ENCODE measurements around the gene RASSF3.

RASSF3 gene

DNA sequence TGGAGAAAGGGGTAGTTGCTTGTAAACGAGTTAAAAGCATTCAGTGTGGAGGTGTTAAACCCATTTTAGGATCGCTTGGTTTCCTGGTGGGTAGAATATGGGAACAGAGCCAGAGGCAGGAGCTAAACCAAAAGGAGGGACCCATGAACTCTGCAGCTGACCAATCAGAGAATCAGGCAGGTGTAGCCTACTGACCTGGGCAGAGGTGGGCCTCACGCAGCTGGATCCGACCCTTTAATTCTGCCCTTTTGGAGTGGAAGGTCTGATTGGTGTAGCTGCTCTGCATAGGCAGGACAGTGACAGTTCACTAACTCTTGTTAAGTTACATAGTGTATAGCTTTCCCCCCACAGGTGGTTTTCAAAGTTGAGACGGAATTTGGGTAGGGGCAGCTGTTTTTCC, 85.3 kb downstream of the RASSF3 start:
- no peak for DNase-seq

DNA sequence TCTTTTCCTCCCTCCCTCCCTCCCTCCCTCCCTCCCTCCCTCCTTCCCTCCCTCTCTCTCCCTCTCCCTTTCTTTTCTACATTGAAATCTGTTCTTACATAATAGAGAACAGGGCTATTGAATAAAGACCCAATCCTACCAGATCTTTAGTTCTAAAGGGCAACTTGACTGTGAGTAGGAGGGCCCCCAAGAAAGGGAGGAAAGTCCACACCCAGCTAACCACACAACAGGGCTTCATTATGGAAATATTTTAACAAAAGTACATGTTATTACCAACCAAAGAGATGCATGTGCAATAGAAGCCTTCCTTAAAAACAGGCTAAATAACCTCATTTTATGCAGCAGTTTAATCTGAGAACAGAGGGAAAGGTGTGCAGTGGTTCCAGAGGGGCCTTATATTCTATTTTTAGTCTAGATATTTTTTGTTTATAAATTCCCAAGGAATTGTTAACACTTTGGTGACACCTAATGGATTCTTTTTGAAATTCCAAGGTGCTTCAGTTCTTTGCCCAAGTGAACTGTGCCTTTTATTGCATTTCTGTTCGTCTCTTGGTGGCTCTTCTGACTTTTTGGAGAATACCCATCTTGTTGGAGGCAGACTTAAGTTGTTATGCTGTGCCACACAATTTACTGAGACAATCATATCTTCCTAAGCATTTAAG, 85.9 kb downstream of the RASSF3 start:
- no peak for DNase-seq

DNA sequence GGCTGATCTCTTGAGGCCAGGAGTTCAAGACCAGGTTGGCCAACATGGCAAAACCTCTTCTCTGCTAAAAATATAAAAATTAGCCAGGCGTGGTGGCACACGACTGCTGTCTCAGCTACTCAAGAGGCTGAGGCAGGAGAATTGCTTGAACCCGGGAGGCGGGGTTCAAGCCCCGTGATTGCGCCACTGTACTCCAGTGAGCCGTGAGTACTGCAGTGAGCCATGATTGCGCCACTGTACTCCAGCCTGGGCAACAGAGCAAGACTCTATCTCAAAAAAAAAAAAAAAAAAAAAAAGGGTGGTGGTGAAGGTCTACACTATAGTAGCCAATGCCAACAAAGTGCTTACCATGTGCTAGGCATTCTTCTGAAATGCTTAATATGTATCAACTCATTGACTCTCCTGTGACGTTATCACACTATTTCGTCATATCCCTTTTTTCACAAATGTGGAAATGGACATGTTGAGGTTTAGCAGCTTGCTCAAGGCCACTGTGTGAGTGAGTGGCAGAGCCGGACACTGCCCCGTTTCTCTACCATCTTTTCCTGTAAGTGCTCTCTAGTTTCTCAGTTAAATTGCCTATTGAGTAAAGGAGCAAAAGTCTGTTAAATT, 89.3 kb downstream of the RASSF3 start:
- DNase-seq, result no peak

DNA sequence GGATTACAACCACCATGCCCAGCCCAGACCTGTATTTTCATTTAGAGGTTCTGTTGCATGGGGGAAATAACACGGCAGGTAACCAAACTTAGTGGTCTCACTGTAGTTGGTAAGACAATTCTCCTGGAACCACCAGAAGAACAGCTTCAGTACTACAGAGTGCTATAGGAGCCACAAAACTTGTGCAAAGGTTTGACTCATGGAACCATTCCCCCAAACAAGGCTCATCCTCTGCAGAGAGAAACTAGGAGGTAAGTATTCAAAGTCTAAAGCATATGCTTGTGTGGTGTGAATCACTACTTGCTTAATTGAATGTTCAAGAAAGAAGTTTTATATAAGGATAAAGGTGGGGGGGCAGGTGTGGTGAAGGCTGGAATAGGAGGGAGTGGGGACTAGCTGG, 90.2 kb downstream of the RASSF3 start:
- no peak for DNase-seq

DNA sequence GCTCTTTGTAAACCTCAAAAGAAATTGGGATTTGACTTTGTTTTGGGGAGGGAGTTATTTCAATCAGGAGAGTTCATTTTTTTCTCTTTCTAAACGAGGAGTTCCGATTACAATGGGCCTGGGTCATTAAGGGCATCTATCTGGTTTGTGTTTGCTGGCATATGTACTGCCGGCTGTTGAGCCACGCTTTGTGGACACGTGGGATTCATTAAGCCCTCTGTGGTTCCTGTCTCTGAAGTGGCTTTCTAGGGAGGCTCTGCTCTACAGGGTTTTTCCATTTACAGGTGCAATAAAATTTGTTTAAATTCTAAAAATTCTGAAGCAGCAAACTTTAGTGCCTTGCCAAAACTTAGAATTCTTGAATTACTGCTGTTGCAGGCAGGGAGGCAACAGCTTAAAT, 91.0 kb downstream of the RASSF3 start:
- no peak for DNase-seq

DNA sequence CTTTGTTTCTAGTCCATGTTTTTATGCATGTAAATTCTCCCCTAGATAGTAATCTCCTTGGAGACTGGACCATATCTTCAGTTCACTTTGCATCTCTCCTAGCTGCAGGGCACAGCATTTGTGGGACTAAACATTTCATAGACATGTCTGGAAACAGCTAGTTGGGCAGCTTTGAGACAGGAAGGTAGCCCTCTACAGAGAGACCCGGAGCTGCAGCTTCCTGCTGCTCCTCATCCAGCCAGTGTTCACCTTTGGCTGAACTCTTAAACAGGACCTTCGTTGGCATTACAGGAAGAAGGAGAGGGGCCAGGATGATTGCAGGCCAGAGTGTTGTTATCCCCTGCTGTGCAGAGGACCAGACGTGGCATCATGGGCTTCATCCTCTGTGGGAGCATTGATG, 96.0 kb downstream of the RASSF3 start:
- no peak for DNase-seq

DNA sequence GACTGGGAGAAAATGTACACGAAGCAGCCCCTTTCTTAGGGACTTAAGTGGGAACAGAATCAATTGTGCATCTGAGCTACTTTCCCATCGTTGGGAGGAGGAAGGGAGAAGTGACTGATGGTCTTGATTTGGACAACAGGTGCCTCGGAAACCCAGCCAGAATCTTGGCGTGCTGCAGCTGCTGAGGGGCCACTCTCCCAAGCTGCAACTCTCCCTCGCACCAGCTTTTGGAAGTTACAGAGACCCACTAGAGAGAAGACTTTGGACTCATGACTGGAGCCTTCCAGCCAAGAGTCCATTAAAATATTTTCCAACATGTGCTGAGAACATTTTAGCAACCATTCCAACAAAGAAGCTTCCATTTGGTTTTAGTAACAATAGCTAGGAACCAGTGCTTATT, 96.6 kb downstream of the RASSF3 start:
- DNase-seq, result no peak

DNA sequence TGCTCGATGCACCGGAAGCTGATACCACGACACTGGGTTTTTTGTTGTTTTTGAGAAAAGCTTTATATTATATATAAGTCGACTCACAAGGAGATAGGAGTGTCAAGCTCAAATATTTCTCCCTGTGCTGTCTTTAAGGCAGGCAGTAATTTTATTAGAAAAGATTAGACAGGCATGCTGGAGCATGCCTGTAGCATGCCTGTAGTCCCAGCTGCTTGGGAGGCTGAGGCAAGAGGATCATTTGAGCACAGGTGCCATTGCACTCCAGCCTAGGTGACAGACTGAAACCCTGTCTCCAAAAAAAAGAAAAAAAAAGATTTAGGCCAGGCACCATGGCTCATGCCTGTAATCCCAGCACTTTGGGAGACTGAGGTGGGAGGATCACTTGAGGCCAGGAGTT, 97.1 kb downstream of the RASSF3 start:
- DNase-seq, result no peak

DNA sequence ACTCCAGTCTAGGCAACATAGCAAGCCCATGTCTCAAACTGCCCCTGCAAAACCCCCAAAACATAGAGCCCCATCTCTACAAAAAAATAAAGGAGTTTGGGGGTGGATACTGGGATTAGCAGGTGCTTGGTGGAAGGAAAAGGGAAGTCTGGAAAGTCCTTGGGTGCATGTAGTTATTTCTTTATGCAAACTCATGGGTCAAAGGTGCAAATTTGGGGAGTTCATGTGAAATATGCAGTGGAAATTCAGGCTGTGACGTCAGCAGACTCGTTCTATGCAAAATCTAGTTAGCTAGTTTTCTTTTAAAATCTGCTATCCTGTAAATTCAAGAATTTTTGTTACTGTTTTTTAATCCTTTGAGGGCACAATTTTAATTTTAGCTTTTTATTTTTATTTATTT, 97.6 kb downstream of the RASSF3 start:
- no peak for DNase-seq

DNA sequence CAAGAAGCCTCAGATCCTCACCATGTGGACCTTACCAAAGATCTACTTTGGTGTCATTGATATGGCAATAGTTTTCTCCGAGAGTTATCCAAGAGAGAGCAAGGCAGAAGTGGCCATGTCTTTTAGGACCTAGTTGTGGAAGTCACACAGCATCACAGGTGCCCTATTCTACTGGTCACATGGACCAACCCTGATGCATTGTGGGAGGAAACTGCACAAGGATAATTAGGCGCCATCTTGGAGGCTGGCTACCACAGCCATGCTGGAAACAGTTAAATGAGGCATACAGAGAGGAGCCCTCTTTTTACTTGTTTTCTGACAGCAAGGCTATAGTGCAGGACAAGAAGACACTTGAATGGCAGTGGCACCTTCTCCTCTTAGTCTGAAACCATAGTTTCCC, 99.1 kb downstream of the RASSF3 start:
- no peak for DNase-seq

DNA sequence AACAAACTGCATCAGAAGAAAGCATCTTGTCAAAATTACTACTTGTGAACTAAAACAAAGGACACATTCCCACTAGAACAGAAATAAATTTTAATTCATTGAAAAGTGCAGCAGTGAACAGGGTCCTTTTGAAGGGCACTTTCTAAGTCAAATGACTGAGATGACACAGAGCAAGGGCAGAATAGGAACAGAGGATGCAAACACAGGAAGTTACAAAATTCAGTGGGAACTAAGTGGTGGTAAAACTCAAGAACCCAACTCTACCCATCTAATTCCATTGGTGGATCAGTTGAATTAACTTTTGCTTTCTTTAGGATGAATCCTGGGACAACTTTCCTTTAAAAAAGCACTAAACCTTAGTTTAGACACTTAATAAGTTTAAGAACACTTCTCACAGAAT, 103.1 kb downstream of the RASSF3 start:
- no peak for DNase-seq

DNA sequence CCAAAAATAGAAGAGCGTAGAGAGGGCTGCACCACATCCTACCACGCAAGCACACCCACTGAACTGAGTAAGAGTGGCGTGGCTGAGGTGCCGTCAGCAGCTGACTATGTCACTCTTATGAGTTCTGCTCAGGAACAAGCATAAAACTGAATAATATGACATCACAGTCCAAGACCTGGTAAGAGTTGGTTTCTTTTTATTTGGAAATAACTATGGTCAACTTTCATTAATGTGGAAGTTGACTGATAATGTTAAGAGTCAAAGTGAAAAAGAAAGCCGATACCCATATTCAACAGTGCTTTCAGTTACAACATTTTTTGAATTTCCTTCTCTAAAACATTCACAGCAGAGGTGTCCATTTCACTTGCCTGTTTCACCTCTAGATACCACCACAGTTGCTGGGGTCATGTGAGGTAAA, 104.3 kb downstream of the RASSF3 start:
- no peak for DNase-seq

DNA sequence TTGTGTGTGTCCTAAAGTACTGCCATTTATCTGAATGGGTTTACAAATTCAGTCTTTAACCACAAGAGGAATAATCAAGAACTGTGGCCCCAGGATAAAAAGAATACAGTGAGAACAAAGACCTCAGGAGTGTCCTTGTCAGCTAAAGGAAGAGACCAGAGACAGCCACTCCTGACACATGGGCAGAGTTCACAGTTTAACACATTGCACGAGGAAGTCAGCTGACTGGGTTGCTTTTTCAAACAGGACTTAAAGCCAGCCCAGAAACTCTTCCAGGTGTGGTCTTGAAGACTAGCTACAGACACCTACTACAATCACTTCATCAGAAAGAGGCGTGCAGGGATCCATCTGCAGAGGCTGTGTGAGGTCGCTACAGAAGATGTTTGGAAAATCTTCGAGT, 106.1 kb downstream of the RASSF3 start:
- DNase-seq, result no peak

DNA sequence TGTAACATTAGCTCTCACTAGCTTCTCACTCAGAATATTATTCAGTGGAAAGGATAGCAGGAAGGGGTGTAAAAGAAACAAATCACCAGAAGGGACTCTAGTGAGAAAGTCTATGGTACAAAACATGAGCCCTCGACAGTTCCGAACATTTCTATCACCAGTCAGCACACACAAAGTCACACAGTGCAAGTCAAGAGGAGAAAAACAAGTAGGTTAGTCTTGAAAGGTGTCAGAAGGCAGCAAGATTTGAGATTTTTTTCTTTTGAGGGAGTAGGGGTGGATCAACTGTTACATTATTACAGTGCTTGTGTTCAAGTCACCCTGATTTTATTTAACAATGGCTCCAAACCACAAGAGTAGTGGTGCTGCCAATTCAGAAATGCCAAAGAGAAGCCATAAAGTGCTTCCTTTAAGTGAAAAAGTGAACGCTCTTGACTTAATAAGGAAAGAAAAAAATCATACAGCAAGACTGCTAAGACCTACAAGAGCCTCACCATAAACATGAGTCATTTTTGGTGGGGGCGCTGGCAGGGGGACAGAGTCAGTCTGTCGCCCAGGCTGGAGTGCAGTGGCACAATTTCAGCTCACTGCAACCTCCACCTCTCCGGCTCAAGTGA, 106.7 kb downstream of the RASSF3 start:
- no peak for DNase-seq

DNA sequence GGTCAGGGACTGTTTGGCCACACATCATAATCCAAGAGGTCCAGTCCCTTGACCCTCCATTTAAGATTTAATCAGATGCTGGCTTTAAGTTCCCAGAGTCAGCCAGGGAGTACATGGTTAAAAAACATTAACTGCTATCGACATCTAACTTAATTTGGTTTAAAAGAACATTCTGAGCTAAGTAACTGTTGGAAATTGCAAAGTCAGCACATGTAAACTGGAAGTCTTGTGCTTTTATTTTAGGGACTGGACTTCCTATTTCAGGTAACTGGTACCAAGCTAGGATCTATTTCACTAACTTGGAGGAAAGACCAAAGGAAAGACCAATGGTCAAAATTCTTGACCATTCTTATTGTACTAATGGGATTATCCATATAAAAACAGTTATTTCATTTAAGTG, 108.4 kb downstream of the RASSF3 start:
- DNase-seq, result no peak

DNA sequence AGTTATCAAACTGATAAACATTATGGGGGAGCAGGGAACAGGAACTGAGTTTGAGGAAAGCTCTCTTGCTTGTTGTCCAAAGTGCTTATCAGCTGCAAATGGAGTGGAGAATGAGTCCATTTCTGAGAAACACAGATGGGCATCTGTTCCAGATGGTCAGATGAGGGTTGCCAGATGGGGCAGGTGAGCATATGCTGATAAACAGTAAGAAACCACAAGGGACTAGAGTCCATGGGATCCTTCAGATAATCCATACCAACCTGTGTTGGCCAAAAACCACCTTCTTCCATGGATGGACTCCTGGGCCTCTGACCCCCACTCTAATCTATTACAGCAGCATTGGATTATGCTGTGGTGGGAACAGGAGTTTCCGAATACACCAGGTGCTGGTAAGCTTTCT, 110.6 kb downstream of the RASSF3 start:
- DNase-seq, result no peak

DNA sequence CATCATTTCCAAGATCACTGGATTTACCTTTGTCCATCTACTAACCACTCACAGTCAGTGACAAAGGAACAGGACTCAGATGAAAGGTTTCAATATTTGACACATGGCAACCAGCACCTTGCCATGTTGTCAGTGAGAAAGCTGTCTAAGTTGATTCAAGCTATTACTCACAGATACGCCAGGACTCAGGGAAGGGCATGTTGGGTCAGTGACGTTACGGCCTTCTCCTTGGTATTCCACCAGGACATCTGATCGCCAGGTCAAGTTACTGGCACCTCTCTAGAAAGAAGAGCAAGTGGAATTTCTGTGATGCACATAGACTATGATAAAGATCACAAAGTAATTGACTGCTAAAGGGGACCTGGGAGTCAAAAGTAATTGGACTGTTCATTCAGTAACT, 112.5 kb downstream of the RASSF3 start:
- no peak for DNase-seq

DNA sequence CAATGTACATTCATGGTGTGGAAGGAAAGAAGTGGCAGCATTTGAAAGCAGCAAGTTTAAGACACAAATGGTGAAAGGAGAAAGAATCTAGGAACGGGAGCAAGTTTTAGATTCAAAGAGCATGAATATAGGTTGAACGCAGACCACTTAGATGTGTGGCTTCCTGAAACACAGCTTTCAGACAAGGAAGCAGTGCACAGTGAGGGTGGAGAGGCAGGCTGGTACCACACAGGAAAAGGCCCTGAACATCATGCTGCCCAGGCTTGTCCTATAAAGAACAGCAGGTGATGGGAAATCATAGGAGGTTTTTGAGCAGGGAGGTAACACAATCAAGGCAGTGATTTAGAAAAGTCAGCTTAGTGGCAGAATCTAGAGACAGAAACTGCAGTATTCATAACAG, 113.3 kb downstream of the RASSF3 start:
- DNase-seq, result no peak

DNA sequence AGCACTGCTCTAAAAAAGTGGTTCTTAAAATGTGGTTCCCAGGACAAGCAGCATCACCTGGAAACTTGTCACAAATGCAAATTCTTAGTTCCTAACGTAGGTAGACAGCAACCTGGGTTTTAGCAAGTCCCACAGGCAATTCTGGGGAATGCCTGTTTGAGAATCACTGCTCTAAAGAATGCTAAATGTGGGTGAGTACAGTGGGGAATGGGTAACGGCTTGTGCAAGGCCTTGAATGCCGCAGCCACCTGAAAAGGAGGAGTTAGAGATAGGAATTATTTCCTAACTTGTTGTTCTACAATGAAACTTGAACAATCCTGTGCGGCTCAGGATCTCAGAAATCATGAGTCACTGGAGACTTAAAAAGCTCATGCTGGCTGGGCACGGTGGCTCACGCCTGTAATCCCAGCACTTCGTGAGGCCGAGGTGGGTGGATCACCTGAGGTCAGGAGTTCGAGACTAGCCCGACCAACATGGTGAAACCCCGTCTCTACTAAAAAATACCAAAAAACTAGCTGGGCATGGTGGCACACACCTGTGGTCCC, 114.0 kb downstream of the RASSF3 start:
- no peak for DNase-seq

DNA sequence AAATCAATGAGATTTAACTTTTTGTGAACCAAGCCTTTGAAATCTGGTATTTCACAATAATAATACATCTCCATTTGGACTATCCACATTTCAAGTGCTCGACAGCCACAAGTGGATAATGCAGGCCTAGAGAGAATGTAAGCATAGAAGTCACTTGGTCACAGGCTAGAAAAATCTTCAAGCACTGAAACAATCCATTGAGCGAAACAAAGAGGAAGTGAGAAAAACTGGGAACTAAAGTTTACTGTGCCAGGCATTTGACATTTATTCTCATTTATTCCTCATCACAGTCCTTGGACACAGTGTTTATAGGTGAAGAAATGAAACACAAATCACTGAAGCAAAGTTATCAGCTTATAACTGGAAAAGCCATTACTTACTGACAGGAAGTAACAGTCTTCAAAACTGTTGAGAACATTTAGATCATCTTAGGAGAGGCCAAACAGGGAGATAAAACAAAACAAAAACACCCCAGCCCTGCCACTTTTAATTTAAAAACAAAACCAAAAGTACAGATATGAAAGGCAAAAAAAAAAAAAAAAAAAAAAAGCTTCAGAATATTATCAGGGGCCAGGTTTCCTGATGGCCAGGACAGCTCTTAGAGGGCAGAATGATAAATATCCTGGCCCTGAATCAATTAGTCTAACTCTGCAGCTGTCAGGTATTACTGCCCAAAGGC, 119.8 kb downstream of the RASSF3 start:
- DNase-seq, result no peak

DNA sequence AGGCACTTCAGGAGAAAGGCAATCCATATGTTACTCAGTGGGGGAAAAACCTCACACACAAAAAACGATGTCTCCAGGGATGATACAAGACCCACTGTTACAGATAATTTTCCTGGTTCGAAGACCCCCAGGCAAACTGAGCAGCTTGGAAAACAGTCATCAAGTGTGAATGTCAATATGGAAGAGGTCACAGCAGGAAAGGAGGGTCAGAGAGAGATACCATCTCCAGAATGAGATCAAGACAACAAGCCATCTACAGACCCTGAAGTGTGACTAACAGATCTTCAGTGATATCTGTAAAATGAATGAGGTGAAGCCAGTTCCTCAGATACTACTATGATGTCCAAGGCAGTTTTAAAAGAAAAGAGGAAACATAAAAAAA, 120.3 kb downstream of the RASSF3 start:
- no peak for DNase-seq

DNA sequence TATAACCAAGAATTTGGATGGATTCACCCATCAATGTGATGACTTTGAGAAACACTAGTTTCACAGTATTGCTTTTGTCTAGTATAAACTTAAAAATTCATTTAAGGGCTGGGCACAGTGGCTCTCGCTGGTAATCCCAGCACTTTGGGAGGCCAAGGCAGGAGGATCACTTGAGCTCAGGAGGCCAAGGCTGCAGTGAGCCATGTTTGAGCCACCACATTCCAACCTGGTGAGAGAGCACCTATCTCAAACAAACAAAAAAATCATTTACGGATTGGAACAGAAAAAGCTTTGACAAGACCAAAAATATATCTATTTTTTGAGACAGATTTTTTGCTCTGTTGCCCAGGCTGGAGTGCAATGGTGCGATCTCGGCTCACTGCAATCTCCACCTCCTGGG, 121.4 kb downstream of the RASSF3 start:
- no peak for DNase-seq

DNA sequence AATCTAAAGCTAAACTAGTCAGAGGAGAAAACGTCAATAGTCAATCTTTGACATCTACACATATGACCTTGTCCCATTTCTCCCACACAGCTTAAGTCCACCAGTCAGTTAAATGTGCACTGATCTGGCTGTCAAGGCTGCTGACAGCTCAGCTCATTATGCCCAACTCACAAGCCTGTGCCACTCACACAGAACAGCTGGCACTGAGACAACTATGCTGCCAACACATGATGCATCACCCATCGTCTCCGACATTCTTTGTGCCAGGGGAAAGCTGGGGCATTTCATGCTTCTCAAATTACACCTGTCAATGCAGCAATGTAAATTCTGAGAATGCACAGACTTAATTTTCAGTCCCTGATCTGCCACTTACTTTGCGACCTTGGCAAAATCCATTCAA, 123.6 kb downstream of the RASSF3 start:
- DNase-seq, result no peak

DNA sequence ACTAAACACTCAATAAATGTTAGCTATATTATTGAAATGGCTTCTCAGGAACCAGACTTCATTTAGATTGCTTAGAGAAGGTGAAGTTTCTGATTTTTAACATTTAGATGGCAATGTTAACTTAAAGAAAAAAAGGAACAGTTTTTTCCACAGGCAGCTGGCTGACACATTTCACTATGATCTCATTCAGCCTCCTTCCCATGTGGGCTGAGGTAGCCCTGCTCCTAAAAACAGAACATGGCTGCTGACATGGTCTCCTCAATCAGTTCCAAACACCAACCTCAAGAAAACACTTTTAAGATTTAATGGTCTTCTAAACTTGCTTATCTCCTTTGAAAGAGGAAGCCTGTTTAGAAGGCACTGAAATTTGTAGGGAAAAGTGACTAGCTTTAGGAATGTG, 125.1 kb downstream of the RASSF3 start:
- DNase-seq, result no peak
